Measurements from ENCODE around the gene MCF2L. TPM values are rescaled to one million over a fixed set of nuclear protein-coding genes. Genes with fewer than 3 reads are reported as not detected.

The MCF2L gene
- total and polyA plus RNA-seq, 5 donors from 2014 or later, result 0.34 to 22.2 (median 1.3) TPM

DNA sequence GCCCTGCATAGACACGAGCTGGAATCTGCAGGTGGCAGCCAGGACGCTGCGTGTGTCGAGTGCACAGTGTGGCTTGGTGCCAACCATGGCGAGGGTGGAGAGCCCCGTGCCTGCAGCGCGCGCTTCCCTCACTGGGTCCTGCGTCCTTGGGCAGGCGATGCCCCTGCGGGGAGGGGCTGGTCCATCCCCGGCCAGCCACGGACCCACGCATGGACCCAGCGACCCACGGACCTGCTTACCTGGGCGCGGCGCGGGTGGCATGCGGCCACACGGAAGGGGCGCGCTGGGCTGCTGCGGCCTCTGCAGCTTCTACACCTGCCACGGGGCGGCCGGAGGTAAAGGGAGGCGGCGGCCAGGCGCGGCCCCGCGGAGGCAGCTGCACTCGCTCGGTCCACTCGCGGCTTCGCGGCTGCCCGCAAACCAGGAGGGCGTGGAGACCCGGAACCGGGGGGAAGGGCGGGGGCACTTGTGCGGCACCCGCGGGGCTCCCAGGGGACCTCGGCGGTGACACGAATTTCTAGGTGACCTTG is 569 bp upstream of the MCF2L start:
- peak overlapping the region in 3 of 4 donors; percentile 84 to 93 (median 92) for H3K4me3 Mint-ChIP-seq
- no peaks in the 10 kb centered on the region for H3K36me3 Mint-ChIP-seq
- no peaks in the 10 kb centered on the region for H3K9me3 ChIP-seq (ENCODE audit: control insufficient read depth in 2 of 2, low read length in 2 of 2)
- peak overlapping the region; percentile 69 to 96 (median 82) for H3K27ac Mint-ChIP-seq
- ATAC-seq (ENCODE audit: low read depth in 2 of 2) (peak; percentile 30 to 49), DNase-seq (peak; percentile 36 to 48 (median 43))
- H3K27me3 Mint-ChIP-seq, result peaks cover 4% of the 10 kb centered on the region
- H3K9me3 Mint-ChIP-seq, result peaks cover 0 to 2% (median 0%) of the 10 kb centered on the region in 7 donors
- H3K4me1 Mint-ChIP-seq, result peaks cover 6 to 42% (median 13%) of the 10 kb centered on the region in 4 donors
- H3K36me3 ChIP-seq (ENCODE audit: control insufficient read depth, insufficient read depth, low read length), result no peaks in the 10 kb centered on the region
- no peak overlapping the region for H3K4me3 ChIP-seq (ENCODE audit: low read depth, low read length)
- peaks cover 3% of the 10 kb centered on the region for H3K27me3 ChIP-seq (ENCODE audit: control insufficient read depth, insufficient read depth, low read length)
- peaks cover 23% of the 10 kb centered on the region for H3K4me1 ChIP-seq (ENCODE audit: control insufficient read depth, insufficient read depth, low read length, poor library complexity, severe bottlenecking)
- peak overlapping the region; percentile 67 for H3K27ac ChIP-seq (ENCODE audit: insufficient read depth, low read length, poor library complexity, severe bottlenecking)

DNA sequence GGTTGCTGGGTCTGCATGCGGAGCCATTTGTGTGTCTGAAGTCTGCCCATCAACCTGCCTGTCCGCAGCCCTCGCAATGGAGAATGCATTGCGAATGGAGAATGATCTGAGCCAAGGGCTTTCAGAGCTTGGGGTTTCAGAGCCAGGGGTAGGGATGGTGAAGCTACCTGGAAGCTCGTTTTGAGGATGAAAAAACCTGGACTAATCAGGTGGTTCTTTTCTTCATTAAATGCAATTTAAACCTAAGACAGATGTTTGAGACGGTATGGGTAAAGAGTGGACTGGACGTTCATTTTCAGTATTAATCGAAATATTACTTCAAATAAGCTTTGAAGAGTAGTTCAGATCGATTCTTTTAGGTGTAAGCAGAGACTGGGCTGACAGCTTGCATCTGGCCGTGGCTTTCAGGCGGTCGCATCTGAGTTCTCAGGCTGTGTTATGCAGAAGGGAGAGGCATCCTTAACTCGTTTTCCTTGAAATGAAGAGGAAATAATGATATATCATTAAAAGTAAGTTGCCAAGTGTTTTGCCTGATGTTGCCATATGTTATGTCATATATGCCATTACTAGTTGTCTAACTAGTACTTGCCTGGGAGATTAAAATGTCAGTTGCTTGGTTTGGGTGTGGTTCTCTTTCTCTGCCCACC is 801 bp downstream of the MCF2L start:
- Mint-ChIP-seq H3K4me3 (peak overlapping the region; percentile 90 to 94 (median 92)), H3K27me3 (peaks cover 4% of the 10 kb centered on the region), H3K9me3 (peaks cover 0 to 2% (median 0%) of the 10 kb centered on the region in 7 donors), H3K27ac (peak overlapping the region; percentile 90 to 96 (median 93)), H3K4me1 (peaks cover 6 to 42% (median 14%) of the 10 kb centered on the region in 4 donors), H3K36me3 (no peaks in the 10 kb centered on the region)
- Histone ChIP-seq H3K27ac (ENCODE audit: insufficient read depth, low read length, poor library complexity, severe bottlenecking) (peak overlapping the region; percentile 67), H3K27me3 (ENCODE audit: control insufficient read depth, insufficient read depth, low read length) (peaks cover 3% of the 10 kb centered on the region), H3K4me3 (ENCODE audit: low read depth, low read length) (peak overlapping the region; percentile 77), H3K36me3 (ENCODE audit: control insufficient read depth, insufficient read depth, low read length) (no peaks in the 10 kb centered on the region), H3K4me1 (ENCODE audit: control insufficient read depth, insufficient read depth, low read length, poor library complexity, severe bottlenecking) (peaks cover 23% of the 10 kb centered on the region), H3K9me3 (ENCODE audit: control insufficient read depth in 2 of 2, low read length in 2 of 2) (no peaks in the 10 kb centered on the region)
- ATAC-seq (ENCODE audit: low read depth in 2 of 2) (no peak), DNase-seq (no peak)

DNA sequence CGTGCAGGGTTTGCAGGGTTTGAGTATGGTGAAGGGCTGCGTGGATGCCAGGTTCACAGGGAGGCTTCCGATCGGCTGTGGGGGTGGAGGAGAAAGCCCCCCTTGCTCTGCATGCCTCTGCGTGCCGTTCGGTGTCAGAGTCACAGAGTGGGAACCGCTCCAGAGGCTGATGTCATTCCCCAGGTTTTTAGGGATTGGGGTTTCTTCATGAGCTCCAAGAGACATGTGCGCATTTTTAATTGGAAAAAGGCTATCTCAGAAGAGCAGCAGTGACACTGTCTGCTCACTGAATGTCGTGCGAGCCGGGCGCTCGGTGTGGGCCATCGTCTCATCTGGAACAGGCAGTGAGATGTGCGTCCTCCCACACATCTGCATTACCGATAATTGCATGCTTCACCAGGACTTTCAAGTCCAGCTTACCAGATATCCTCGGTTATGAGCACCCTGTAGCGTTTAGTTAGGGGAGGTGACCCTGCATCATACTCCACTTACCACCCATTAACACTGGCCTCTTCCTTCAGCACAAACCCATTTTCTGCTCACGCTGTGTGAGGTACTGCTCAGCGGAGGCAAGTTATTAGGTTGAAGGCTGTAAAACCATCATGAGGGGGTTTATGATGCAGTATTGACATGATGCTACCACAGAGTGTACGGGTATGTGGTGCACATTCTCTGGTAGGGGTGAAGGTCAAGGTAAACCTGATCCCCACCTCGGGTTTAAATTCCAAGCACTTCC is 1.7 kb downstream of the MCF2L start:
- ATAC-seq (ENCODE audit: low read depth in 2 of 2), result no peak
- H3K27ac ChIP-seq (ENCODE audit: insufficient read depth, low read length, poor library complexity, severe bottlenecking), result no peak overlapping the region
- Mint-ChIP-seq H3K27me3 (peaks cover 4% of the 10 kb centered on the region), H3K9me3 (peaks cover 0 to 2% (median 0%) of the 10 kb centered on the region in 7 donors), H3K4me3 (peak overlapping the region in 2 of 4 donors; percentile 71 to 92), H3K27ac (no peak overlapping the region), H3K36me3 (no peaks in the 10 kb centered on the region), H3K4me1 (peaks cover 6 to 42% (median 14%) of the 10 kb centered on the region in 4 donors)
- no peaks in the 10 kb centered on the region for H3K36me3 ChIP-seq (ENCODE audit: control insufficient read depth, insufficient read depth, low read length)
- H3K27me3 ChIP-seq (ENCODE audit: control insufficient read depth, insufficient read depth, low read length), result peaks cover 3% of the 10 kb centered on the region
- peaks cover 23% of the 10 kb centered on the region for H3K4me1 ChIP-seq (ENCODE audit: control insufficient read depth, insufficient read depth, low read length, poor library complexity, severe bottlenecking)
- H3K9me3 ChIP-seq (ENCODE audit: control insufficient read depth in 2 of 2, low read length in 2 of 2), result no peaks in the 10 kb centered on the region
- DNase-seq, result no peak
- no peak overlapping the region for H3K4me3 ChIP-seq (ENCODE audit: low read depth, low read length)

DNA sequence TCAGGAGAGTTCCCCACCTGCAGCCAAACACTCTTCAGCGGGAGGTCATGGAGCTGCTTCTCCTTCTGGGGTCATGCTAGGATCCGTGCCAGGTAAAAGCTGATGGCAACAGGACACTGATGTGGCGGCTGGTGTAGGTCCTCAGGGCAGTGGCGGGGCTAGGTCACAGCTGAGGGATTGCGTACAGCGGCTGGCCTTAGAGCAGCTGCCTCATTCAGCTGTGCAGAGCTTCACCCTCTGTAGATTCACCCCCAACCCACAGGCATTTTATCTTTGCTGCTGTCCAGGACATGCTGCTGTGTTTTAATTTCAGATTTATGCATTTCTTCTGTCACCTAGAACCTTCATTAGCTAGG is 2.3 kb downstream of the MCF2L start:
- H3K4me3 Mint-ChIP-seq, result peak overlapping the region in 3 of 4 donors; percentile 35 to 71 (median 48)
- H3K4me3 ChIP-seq (ENCODE audit: low read depth, low read length), result no peak overlapping the region

DNA sequence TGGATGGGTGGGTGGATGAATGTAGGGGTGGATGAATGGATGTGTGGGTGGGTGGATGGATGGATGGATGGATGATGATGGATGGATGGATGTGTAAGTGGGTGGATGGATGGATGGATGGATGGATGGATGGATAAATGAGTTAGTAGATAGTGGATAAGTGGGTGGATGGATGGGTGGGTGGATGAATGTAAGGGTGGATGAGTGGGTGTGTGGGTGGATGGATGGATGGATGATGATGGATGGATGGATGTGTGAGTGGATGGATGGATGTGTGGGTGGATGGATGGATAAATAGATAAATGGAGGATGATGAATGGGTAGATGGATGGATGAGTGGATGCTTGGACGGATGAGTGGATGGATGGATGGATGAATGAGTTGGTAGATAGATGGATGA is 3.2 kb downstream of the MCF2L start:
- no peak for ATAC-seq (ENCODE audit: low read depth in 2 of 2)
- H3K27ac Mint-ChIP-seq, result no peak overlapping the region
- no peaks in the 10 kb centered on the region for H3K36me3 ChIP-seq (ENCODE audit: control insufficient read depth, insufficient read depth, low read length)

More for the DNA sequence above, 2.3 kb downstream of the MCF2L start:
- peaks cover 23% of the 10 kb centered on the region for H3K4me1 ChIP-seq (ENCODE audit: control insufficient read depth, insufficient read depth, low read length, poor library complexity, severe bottlenecking)
- Mint-ChIP-seq H3K9me3 (peaks cover 0 to 3% (median 0%) of the 10 kb centered on the region in 7 donors), H3K4me1 (peaks cover 6 to 41% (median 14%) of the 10 kb centered on the region in 4 donors), H3K27ac (no peak overlapping the region), H3K36me3 (peaks cover 3% of the 10 kb centered on the region), H3K27me3 (peaks cover 4% of the 10 kb centered on the region)
- no peaks in the 10 kb centered on the region for H3K36me3 ChIP-seq (ENCODE audit: control insufficient read depth, insufficient read depth, low read length)
- ATAC-seq (ENCODE audit: low read depth in 2 of 2) (no peak), DNase-seq (no peak)
- peaks cover 3% of the 10 kb centered on the region for H3K27me3 ChIP-seq (ENCODE audit: control insufficient read depth, insufficient read depth, low read length)
- no peak overlapping the region for H3K27ac ChIP-seq (ENCODE audit: insufficient read depth, low read length, poor library complexity, severe bottlenecking)
- H3K9me3 ChIP-seq (ENCODE audit: control insufficient read depth in 2 of 2, low read length in 2 of 2), result no peaks in the 10 kb centered on the region

DNA sequence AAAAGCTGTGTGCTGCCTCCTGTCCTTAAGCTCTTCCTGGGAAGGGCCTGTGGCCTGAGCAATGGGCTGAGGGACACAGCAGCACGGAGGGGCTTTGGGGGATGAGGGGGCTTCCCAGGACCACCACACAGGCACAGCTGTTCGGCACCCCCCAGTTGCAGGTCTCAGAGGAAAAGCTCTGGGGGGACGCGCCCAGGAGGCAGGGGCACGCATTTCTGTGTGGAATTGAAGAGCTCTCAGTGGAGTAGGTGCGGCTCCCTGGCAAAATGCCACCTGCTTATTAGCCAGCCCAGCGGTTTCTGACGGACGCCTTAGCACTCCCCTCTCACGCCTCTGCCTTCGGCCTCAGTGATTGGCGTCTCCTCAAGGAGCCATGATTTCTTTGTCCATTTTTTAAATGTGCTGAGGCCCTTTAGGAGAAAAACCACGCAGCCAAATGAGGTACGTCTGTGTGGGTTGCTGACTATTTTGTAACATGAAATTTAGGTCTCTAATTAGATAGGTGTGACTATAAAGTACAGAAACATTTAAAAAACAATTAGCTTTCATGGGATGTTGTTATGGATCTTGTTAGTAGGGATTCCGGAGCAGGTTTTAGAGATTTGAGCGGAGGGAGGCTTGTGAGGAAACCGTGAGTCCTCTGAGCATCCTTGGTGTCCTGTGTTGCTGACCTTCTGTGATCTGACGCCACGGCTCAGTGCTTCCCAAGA is 4.0 kb downstream of the MCF2L start:
- DNase-seq (no peak), ATAC-seq (ENCODE audit: low read depth in 2 of 2) (no peak)
- Histone ChIP-seq H3K9me3 (ENCODE audit: control insufficient read depth in 2 of 2, low read length in 2 of 2) (no peaks in the 10 kb centered on the region), H3K4me3 (ENCODE audit: low read depth, low read length) (no peak overlapping the region), H3K27me3 (ENCODE audit: control insufficient read depth, insufficient read depth, low read length) (peaks cover 3% of the 10 kb centered on the region), H3K36me3 (ENCODE audit: control insufficient read depth, insufficient read depth, low read length) (no peaks in the 10 kb centered on the region), H3K27ac (ENCODE audit: insufficient read depth, low read length, poor library complexity, severe bottlenecking) (no peak overlapping the region), H3K4me1 (ENCODE audit: control insufficient read depth, insufficient read depth, low read length, poor library complexity, severe bottlenecking) (peaks cover 23% of the 10 kb centered on the region)
- peaks cover 7% of the 10 kb centered on the region for H3K36me3 Mint-ChIP-seq
- no peak overlapping the region for H3K4me3 Mint-ChIP-seq
- peaks cover 4% of the 10 kb centered on the region for H3K27me3 Mint-ChIP-seq
- peaks cover 0 to 3% (median 0%) of the 10 kb centered on the region in 7 donors for H3K9me3 Mint-ChIP-seq
- peaks cover 6 to 32% (median 14%) of the 10 kb centered on the region in 4 donors for H3K4me1 Mint-ChIP-seq
- H3K27ac Mint-ChIP-seq, result no peak overlapping the region

More for the DNA sequence above, 3.2 kb downstream of the MCF2L start:
- H3K9me3 Mint-ChIP-seq, result peaks cover 0 to 3% (median 0%) of the 10 kb centered on the region in 7 donors
- Histone ChIP-seq H3K27me3 (ENCODE audit: control insufficient read depth, insufficient read depth, low read length) (peaks cover 3% of the 10 kb centered on the region), H3K4me1 (ENCODE audit: control insufficient read depth, insufficient read depth, low read length, poor library complexity, severe bottlenecking) (peaks cover 23% of the 10 kb centered on the region), H3K4me3 (ENCODE audit: low read depth, low read length) (no peak overlapping the region), H3K27ac (ENCODE audit: insufficient read depth, low read length, poor library complexity, severe bottlenecking) (no peak overlapping the region), H3K9me3 (ENCODE audit: control insufficient read depth in 2 of 2, low read length in 2 of 2) (no peaks in the 10 kb centered on the region)
- DNase-seq, result no peak
- no peak overlapping the region for H3K4me3 Mint-ChIP-seq
- peaks cover 6 to 36% (median 15%) of the 10 kb centered on the region in 4 donors for H3K4me1 Mint-ChIP-seq
- peaks cover 4% of the 10 kb centered on the region for H3K27me3 Mint-ChIP-seq
- peaks cover 7% of the 10 kb centered on the region for H3K36me3 Mint-ChIP-seq

DNA sequence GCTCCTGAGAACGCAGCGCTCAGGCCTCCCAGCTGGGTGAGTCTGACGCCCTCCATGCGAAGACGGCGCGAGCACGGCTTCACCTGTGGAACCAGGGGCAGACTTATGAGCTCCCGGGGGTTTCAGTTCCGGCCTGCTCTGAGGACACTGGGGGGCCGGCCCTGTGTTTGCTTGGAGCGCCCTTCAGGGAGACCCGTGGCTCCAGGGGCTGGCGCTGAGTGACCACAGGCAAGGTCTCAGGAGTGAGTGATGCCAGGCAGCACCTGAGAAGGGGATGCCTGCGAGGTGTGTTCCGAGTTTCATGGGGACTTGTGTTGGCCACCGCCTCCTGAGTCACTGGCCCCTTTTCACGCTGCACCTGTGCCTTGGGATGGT is 4.5 kb downstream of the MCF2L start:
- ATAC-seq (ENCODE audit: low read depth in 2 of 2) (no peak), DNase-seq (no peak)
- H3K27me3 Mint-ChIP-seq, result peaks cover 4% of the 10 kb centered on the region
- peaks cover 6 to 29% (median 14%) of the 10 kb centered on the region in 4 donors for H3K4me1 Mint-ChIP-seq
- H3K4me3 Mint-ChIP-seq, result peak overlapping the region in 1 of 4 donors; percentile 25
- peaks cover 7% of the 10 kb centered on the region for H3K36me3 Mint-ChIP-seq
- Histone ChIP-seq H3K27ac (ENCODE audit: insufficient read depth, low read length, poor library complexity, severe bottlenecking) (no peak overlapping the region), H3K9me3 (ENCODE audit: control insufficient read depth in 2 of 2, low read length in 2 of 2) (no peaks in the 10 kb centered on the region), H3K36me3 (ENCODE audit: control insufficient read depth, insufficient read depth, low read length) (no peaks in the 10 kb centered on the region), H3K4me1 (ENCODE audit: control insufficient read depth, insufficient read depth, low read length, poor library complexity, severe bottlenecking) (peaks cover 18% of the 10 kb centered on the region), H3K4me3 (ENCODE audit: low read depth, low read length) (no peak overlapping the region), H3K27me3 (ENCODE audit: control insufficient read depth, insufficient read depth, low read length) (peaks cover 3% of the 10 kb centered on the region)
- peaks cover 0 to 3% (median 0%) of the 10 kb centered on the region in 7 donors for H3K9me3 Mint-ChIP-seq
- no peak overlapping the region for H3K27ac Mint-ChIP-seq
